Measurements from ENCODE around the gene TP53RK. TPM values are rescaled to one million over a fixed set of nuclear protein-coding genes. Genes with fewer than 3 reads are reported as not detected.

TP53RK gene
- total RNA-seq, 4 donors from 2014 or later: 7.4 to 12.1 (median 10.6) TPM

DNA sequence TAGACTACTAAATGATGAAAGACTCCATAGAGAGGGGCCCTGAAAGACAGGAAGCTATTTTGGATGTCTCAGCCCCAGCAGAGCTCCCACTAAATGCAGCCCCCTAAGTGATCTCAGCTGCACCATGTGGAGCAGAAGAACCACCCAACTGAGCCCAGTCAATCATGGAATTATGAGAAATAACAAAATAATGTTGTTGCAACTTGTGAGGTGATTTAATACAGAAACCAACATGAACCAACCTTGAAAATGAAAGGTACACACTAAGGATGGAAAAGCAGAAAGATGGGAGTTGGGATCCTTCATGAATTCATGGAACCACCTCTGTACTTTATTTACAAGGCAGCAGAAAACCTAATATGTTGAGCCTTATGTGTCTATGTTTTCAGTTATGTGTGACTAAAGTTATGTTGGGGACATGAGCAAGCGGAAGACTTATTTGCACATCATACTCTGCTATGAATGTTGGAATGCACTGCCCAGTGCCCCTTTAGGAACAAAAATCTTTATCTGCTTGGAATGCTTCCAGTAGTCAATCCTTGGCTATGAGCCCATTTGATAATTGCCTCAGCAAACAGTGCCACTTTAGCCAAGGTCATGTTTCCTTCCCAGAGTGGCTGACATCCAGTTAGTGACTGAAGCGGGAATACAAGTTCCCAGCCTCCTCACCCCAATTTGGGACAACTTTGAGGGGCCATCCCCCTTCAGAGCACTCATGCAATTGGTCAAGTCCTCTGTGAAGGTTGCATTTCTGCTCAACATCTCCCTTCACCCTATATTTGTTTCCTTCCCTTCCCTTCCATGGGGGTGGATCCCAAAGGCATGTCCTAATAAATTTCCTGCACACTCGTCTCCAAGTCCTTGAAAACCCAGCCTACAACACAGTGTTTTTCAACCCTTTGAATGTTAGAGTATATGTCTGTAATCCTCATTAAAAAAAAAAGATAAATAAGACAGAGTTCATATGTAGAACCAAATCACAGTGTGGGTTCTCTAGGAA lies 18.4 kb downstream of the TP53RK start:
- no peak for DNase-seq
- Histone ChIP-seq H3K4me1 (no peaks in the 10 kb centered on the region), H3K9me3 (peaks cover 0 to 6% (median 2%) of the 10 kb centered on the region in 4 donors), H3K27me3 (no peaks in the 10 kb centered on the region), H3K4me3 (no peak overlapping the region), H3K27ac (no peak overlapping the region), H3K36me3 (no peaks in the 10 kb centered on the region)
- TF ChIP-seq POLR2A (IDR thresholded peaks at IDR 0.05): no peak
- TF ChIP-seq, protein P1, sequence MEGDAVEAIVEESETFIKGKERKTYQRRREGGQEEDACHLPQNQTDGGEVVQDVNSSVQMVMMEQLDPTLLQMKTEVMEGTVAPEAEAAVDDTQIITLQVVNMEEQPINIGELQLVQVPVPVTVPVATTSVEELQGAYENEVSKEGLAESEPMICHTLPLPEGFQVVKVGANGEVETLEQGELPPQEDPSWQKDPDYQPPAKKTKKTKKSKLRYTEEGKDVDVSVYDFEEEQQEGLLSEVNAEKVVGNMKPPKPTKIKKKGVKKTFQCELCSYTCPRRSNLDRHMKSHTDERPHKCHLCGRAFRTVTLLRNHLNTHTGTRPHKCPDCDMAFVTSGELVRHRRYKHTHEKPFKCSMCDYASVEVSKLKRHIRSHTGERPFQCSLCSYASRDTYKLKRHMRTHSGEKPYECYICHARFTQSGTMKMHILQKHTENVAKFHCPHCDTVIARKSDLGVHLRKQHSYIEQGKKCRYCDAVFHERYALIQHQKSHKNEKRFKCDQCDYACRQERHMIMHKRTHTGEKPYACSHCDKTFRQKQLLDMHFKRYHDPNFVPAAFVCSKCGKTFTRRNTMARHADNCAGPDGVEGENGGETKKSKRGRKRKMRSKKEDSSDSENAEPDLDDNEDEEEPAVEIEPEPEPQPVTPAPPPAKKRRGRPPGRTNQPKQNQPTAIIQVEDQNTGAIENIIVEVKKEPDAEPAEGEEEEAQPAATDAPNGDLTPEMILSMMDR (IDR thresholded peaks at IDR 0.05): no peak

- Histone ChIP-seq H3K9me3 (peaks cover 0 to 6% (median 2%) of the 10 kb centered on the region in 4 donors), H3K27ac (no peak overlapping the region), H3K4me3 (no peak overlapping the region), H3K4me1 (no peaks in the 10 kb centered on the region), H3K36me3 (no peaks in the 10 kb centered on the region), H3K27me3 (no peaks in the 10 kb centered on the region)
- TF ChIP-seq, protein P1 (IDR thresholded peaks at IDR 0.05): no peak
- TF ChIP-seq POLR2A (IDR thresholded peaks at IDR 0.05): no peak
- no peak for DNase-seq
Observed at GRCh38 chr20:46670228-46670584, 19.0 kb downstream of the TP53RK start.

DNA sequence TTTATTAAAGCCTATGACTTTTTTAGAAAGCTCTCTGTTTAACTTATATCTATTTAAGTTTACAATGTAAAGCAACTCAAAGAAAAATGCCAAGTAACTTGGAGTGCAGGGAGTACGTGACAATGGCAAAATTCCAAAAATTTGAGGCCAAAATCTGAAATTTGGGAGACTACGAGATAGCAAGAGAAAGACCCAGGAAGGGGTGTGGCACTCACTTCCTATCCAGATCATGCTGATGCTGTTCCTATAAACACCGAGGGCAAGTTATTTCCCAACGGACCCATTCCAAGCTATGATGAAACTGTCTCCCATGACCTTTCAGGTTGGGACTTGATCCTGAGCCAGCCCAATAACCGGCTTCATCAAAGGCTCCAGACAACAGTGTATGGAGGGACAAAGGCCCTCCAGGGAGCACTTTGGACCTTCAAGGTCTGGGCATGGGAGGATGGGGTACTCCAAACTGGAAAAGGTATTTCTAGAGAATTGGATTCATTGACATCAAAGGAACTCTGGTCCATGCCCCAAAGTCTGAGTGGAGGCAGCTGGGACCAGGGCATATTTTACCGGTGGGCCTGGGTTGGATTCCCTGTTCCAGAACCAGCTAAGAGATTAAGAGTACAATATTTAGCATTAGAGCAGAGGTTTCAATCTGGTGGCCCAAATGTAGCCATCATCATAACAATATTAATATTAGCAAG lies 22.3 kb downstream of the TP53RK start:
- Histone ChIP-seq H3K27me3 (no peaks in the 10 kb centered on the region), H3K9me3 (peaks cover 0 to 6% (median 2%) of the 10 kb centered on the region in 4 donors), H3K4me1 (no peaks in the 10 kb centered on the region), H3K4me3 (no peak overlapping the region), H3K27ac (no peak overlapping the region), H3K36me3 (no peaks in the 10 kb centered on the region)
- no peak for TF ChIP-seq POLR2A (IDR thresholded peaks at IDR 0.05)
- TF ChIP-seq, protein P1 (IDR thresholded peaks at IDR 0.05): no peak
- no peak for DNase-seq

GRCh38 chr20:46666306-46666705 lies 22.9 kb downstream of the TP53RK start:
- no peak for DNase-seq
- no peaks in the 10 kb centered on the region for H3K36me3 ChIP-seq
- TF ChIP-seq POLR2A (IDR thresholded peaks at IDR 0.05): no peak
- TF ChIP-seq, protein P1 (IDR thresholded peaks at IDR 0.05): no peak
- no peak overlapping the region for H3K4me3 ChIP-seq
- no peaks in the 10 kb centered on the region for H3K4me1 ChIP-seq
- H3K27ac ChIP-seq: no peak overlapping the region
- no peaks in the 10 kb centered on the region for H3K27me3 ChIP-seq
- peaks cover 0 to 5% (median 2%) of the 10 kb centered on the region in 4 donors for H3K9me3 ChIP-seq

DNA sequence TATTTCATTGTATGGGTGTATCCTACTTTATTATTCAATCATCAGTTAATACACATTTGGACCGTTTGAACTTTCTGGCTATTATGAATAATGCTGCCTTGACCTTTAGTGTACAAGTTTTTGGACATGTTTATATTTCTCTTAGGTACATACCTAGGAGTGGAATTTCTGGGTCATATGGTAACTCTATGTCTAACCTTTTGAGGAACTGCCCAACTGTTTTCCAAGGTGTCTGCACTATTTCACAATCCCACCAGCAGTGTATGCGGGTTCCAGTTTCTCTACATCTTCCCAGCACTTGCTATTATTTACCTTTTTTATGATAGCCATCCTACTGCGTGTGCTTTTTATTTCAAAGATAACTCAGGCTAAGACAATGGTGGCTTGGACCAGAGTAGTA lies 23.6 kb downstream of the TP53RK start:
- H3K27ac ChIP-seq: no peak overlapping the region
- TF ChIP-seq, protein P1 (IDR thresholded peaks at IDR 0.05): no peak
- no peak for TF ChIP-seq POLR2A (IDR thresholded peaks at IDR 0.05)
- no peaks in the 10 kb centered on the region for H3K27me3 ChIP-seq

More for the DNA sequence above, 23.6 kb downstream of the TP53RK start:
- peaks cover 0 to 4% (median 0%) of the 10 kb centered on the region in 4 donors for H3K9me3 ChIP-seq
- DNase-seq: no peak
- H3K4me3 ChIP-seq: no peak overlapping the region
- no peaks in the 10 kb centered on the region for H3K36me3 ChIP-seq
- no peaks in the 10 kb centered on the region for H3K4me1 ChIP-seq

All from Peyer's patch (tissue), 4 donors.